H7 (cell line): ENCODE results near the gene KYAT1. TPM values are rescaled to one million over a fixed set of nuclear protein-coding genes. Genes with fewer than 3 reads are reported as not detected.

ENCODE experiments used
- DNase-seq: peaks from one replicate; pipeline ENCODE4 v3.0.0; 2012
- H3K27me3 ChIP-seq: 2 replicates; pipeline ENCODE4 v1.6.0; 2011; ENCODE audit warnings: mild to moderate bottlenecking, low read length; ENCODE audit not compliant: control insufficient read depth, insufficient read depth
- H3K36me3 ChIP-seq: replicated peaks from 2 replicates; pipeline ENCODE4 v1.5.1; 2011; ENCODE audit warnings: low read length; ENCODE audit not compliant: control insufficient read depth, insufficient read depth
- H3K4me3 ChIP-seq: 2 replicates; pipeline ENCODE4 v1.5.1; 2011; ENCODE audit warnings: low read depth, mild to moderate bottlenecking, control low read depth, low read length, moderate library complexity; ENCODE audit not compliant: insufficient read depth
- total RNA-seq: library from RNA; depleted of rRNA; stranded (reverse); fragments of >200 nt; shearing (Covaris generic); gene quantifications from 2 replicates; pipeline ENCODE4 v1.2.3, GENCODE V29; 2014

KYAT1 gene
- total RNA-seq, 1 experiment from 2014 or later: 47.9 TPM

DNA sequence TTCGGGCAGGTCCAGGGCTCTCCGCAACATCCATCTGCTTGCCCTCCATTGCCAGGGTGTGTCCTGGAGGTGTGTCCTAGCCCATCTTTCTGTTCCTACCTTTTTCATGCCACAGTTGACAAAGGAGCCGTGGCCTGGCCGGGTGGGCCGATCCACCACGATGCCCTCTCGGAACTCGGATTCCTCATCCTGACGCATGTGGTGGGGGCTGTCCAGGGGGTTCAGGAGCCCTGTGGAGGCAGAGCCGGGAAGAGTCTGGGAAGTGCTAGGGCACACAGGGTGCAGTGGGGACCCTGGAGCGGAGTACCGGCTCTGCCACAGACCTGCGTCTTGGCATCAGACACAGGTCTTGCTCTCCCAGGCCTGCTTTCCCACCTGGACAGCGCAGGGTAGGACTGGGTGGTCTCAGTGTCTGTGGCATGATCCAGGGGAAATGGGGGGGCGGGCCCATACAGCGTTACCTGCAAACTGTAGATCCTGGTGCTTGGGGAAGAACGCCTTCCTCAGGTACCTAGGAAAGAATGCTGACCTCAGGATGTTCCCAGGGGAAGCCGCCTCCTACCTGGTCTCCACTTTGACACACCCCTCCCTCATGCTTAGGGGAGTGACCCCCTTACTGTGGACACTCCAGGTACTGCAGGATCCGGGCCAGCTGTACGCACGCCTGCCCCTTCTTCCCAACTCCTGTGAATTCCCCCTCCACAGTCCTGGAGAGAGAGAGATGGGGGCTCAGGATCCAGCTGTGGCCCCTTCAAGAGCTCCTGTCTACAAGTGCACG, 55.6 kb downstream of the KYAT1 start:
- Histone ChIP-seq H3K4me3 (no peak overlapping the region), H3K27me3 (no peaks in the 10 kb centered on the region), H3K36me3 (peaks cover 38% of the 10 kb centered on the region)
- DNase-seq: peak; percentile 87

- DNase-seq: no peak
- peaks cover 38% of the 10 kb centered on the region for H3K36me3 ChIP-seq
- no peaks in the 10 kb centered on the region for H3K27me3 ChIP-seq
- no peak overlapping the region for H3K4me3 ChIP-seq
These were observed 56.8 kb downstream of the KYAT1 start for GRCh38 chr9:128824911-128825310.

- Histone ChIP-seq H3K4me3 (no peak overlapping the region), H3K27me3 (no peaks in the 10 kb centered on the region; the same call in 1 of the 2 replicates), H3K36me3 (peaks cover 38% of the 10 kb centered on the region)
- no peak for DNase-seq
These were observed 57.8 kb downstream of the KYAT1 start for GRCh38 chr9:128823903-128824406.

DNA sequence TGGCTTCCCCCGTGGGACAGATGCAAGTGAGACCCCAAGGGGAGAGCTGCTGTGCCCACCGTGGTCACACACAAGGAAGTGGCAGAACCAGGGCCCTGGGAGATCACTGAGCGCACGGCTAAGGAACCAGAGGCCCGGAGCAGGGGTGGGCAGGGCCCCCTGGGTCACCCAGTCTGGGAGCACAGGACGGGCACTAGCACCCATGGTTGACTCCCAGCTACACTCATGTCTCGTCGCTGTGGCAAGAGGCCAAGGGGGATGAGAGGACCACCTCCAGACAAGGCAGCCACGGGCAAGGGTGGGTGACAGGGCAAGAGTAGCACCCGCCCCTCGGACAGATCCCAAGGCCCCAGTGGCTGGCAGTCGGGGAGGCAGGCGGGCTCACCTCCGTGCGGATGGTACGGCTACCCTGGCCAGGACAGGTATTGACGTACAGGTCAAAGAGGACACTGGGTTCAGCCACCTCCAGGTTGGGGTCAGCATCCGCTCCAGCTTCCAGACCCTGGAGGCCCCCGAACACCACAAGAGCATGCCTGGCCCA, 58.3 kb downstream of the KYAT1 start:
- Histone ChIP-seq H3K27me3 (peaks cover 2% of the 10 kb centered on the region; the same call in 1 of the 2 replicates), H3K4me3 (no peak overlapping the region), H3K36me3 (peaks cover 38% of the 10 kb centered on the region)
- DNase-seq: no peak

DNA sequence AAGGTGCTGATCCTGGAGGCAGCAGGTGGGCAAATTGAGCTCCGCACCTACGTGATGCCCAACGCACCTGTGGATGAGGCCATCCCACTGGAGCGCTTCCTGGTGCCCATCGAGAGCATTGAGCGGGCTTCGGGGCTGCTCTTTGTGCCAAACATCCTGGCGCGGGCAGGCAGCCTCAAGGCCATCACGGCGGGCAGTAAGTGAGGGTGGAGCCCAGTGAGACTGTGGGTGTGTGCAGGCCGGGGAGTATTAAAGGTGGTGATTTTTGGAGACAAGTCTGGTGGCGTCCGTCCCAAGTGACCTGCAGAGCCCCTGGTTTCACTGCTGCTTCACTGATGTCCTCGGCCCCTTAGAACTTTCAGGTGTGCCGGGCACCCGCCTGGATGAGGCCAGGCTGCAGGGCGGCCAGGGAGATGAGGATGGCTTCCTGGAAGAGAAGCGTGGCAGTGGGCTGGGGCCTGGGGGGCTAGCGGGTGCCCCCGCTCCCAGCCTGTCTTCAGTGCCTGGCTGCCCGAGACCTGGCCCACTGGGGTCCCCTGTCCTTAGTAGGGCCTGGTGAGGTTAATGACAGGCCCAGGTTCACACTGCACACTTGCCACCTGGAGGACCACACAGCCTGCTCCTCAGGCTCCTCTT, 59.2 kb downstream of the KYAT1 start:
- Histone ChIP-seq H3K36me3 (peaks cover 36% of the 10 kb centered on the region), H3K27me3 (peaks cover 2% of the 10 kb centered on the region; the same call in 1 of the 2 replicates), H3K4me3 (no peak overlapping the region)
- DNase-seq: no peak

DNA sequence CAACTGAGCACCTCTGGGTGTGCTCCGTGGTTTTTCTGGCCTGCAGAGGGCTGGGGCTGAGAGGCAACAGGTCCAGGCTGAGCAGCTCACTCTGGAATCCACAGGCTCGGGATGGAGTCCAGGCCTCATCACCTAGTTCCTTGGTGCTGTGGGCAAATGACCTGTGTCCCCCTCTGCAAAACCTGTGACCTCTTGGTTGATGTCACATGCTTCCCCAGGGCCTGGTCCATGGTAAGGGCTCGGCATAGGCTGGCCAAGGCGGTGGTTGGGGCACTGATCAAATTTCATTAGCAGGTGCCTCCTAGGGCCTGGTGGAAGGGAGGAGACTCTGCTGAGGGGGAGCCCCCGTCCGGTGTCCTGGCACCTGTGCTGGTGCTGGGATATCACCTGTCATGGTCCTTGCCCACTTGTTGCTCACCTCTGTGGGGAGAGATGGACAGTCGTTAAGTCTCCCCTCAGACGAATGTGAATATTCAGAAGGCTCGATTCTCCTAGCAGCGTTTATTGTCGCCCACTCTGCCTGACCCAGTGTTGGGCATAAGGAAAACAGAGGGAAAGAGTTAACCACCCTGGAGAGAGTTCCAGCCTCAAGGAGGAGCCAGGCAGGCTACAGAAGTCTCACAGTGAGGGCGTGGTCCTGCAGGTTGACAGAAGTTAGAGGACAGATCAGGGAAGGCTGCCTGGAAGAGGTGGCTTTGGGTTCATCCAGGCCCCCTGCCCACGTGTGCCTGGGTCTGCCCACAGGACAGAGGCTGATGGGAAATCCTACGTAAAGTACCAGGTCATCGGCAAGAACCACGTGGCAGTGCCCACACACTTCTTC, 60.0 kb downstream of the KYAT1 start:
- H3K27me3 ChIP-seq: peaks cover 2% of the 10 kb centered on the region; the same call in 1 of the 2 replicates
- H3K36me3 ChIP-seq: peaks cover 29% of the 10 kb centered on the region
- DNase-seq: no peak
- no peak overlapping the region for H3K4me3 ChIP-seq

- no peak overlapping the region for H3K4me3 ChIP-seq
- peaks cover 21% of the 10 kb centered on the region for H3K36me3 ChIP-seq
- DNase-seq: no peak
- peaks cover 2% of the 10 kb centered on the region; the same call in 1 of the 2 replicates for H3K27me3 ChIP-seq
These were observed 60.8 kb downstream of the KYAT1 start for GRCh38 chr9:128820665-128821583.

- peaks cover 2% of the 10 kb centered on the region; the same call in 1 of the 2 replicates for H3K27me3 ChIP-seq
- peak; percentile 55 for DNase-seq
- peaks cover 16% of the 10 kb centered on the region for H3K36me3 ChIP-seq
- H3K4me3 ChIP-seq: no peak overlapping the region
These were observed 61.8 kb downstream of the KYAT1 start for GRCh38 chr9:128819716-128820664.

DNA sequence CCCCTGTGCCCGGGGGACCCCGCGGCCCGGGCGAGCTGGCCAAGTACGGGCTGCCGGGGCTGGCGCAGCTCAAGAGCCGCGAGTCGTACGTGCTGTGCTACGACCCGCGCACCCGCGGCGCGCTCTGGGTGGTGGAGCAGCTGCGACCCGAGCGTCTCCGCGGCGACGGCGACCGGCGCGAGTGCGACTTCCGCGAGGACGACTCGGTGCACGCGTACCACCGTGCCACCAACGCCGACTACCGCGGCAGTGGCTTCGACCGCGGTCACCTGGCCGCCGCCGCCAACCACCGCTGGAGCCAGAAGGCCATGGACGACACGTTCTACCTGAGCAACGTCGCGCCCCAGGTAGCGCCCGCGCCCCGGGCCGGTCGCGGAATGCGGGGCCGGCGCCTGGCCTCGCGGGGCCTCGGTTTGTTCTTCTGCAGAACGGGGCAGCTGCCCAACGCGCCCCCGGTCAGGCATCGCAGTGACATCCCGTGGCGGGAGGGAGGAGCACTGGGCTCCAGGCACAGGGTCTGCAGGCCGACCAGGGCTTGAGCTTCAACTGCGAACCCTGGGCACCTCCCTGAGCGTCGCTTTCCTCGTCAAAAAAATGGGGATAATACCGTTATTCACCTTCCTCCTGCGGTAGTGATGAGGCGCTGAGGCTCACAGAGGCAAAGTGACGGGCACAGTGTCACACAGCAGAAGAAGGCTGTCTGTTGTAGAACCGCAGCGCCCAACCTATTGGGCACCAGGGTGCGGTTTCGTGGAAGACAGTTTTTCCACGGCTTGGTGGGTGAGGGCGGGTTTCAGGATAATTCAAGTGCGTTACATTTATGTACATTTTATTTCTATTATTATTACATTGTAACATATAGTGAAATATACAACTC, 62.7 kb downstream of the KYAT1 start:
- Histone ChIP-seq H3K4me3 (peak overlapping the region; percentile 69), H3K36me3 (peaks cover 10% of the 10 kb centered on the region), H3K27me3 (peaks cover 2% of the 10 kb centered on the region; the same call in 1 of the 2 replicates)
- peak; percentile 88 for DNase-seq

DNA sequence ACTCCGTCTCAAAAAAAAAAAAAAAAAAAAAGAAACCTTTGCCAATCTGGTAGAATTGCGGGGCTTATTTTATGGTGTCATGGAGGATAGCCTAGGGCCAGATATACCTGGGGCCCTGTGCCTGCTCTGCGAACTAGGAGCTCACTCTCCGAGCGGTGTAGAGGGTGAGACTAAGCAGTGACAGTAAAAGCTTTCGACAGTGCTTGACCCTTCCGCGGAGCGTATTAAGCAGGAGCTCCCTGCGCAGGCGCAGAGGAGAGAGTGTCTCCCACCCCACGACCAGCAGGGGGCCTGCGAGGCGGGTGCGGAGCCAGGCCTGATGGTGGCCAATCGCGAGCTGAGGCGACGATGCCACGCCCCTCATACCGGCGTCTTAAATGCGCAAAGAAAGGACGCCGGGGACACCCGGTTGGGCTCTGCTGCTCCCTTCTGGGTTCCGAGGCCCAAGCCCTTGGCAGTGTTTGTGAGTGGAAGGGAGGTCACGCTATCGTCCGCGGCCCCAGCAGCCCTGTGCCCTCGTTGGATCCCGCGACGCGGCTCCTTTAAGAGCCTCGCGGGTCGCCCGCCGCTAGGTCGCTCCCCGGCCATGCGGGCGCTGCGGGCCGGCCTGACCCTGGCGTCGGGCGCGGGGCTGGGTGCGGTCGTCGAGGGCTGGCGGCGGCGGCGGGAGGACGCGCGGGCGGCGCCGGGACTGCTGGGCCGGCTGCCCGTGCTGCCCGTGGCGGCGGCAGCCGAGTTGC, 63.5 kb downstream of the KYAT1 start, which contains the start of gene ENDOG:
Gene ENDOG, plus strand, starts transcription at position 402 of the 740 bp plus-strand sequence. Its CDS starts 185 bp downstream, at position 587.
- peak; percentile 99 for DNase-seq
- H3K36me3 ChIP-seq: peaks cover 10% of the 10 kb centered on the region

GRCh38 chr9:128810873-128811272, 70.9 kb downstream of the KYAT1 start:
- no peak overlapping the region for H3K4me3 ChIP-seq
- peaks cover 8% of the 10 kb centered on the region for H3K36me3 ChIP-seq
- H3K27me3 ChIP-seq: no peaks in the 10 kb centered on the region
- DNase-seq: no peak

More for the DNA sequence above, 63.5 kb downstream of the KYAT1 start, which contains the start of gene ENDOG:
- H3K4me3 ChIP-seq: peak within 1 kb of the TSS; percentile 69
- peaks cover 2% of the 10 kb centered on the region; the same call in 1 of the 2 replicates for H3K27me3 ChIP-seq
